HepG2 (cell line): ENCODE measurements around the gene CHRNB2. TPM values are rescaled to one million over a fixed set of nuclear protein-coding genes. Genes with fewer than 3 reads are reported as not detected.

Source experiments
- FOXK1 ChIP-seq: sonication (generic); formaldehyde crosslinking; IDR thresholded peaks from 2 replicates; pipeline ENCODE4 v1.4.0; 2020; ENCODE audit warnings: low read depth, missing genetic modification reagents, borderline replicate concordance
- NCOA2 ChIP-seq: sonication (generic); formaldehyde crosslinking; IDR thresholded peaks from 2 replicates; pipeline ENCODE4 v1.8.0; 2022; ENCODE audit warnings: inconsistent platforms
- NONO ChIP-seq, 2 experiments: fragments of 450-650 bp in 1 of 2; sonication (generic) in 1 of 2; formaldehyde crosslinking in 1 of 2; IDR thresholded peaks in 1 of 2; conservative IDR thresholded peaks in 1 of 2; 2 replicates each; pipeline versions ENCODE4 v1.6.1 to v1.8.0; 2017 to 2022; ENCODE audit warnings: mild to moderate bottlenecking in 1 of 2, missing genetic modification reagents in 1 of 2, moderate library complexity in 1 of 2
- NR2F2 ChIP-seq: IDR thresholded peaks from 2 replicates; pipeline ENCODE4 v1.6.1; 2012; ENCODE audit warnings: low read depth, inconsistent platforms, borderline replicate concordance
- PHF20 ChIP-seq: sonication (generic); formaldehyde crosslinking; IDR thresholded peaks from 2 replicates; pipeline ENCODE4 v1.5.0; 2020; ENCODE audit warnings: mild to moderate bottlenecking, missing genetic modification reagents
- SIX1 ChIP-seq: sonication (generic); formaldehyde crosslinking; IDR thresholded peaks from 2 replicates; pipeline ENCODE4 v1.4.0; 2020; ENCODE audit warnings: missing genetic modification reagents, borderline replicate concordance
- ZNF354B ChIP-seq: sonication (generic); formaldehyde crosslinking; IDR thresholded peaks from 2 replicates; pipeline ENCODE4 v1.8.0; 2022; ENCODE audit warnings: mild to moderate bottlenecking, missing genetic modification reagents
- ZNF383 ChIP-seq: sonication (generic); formaldehyde crosslinking; IDR thresholded peaks from 2 replicates; pipeline ENCODE4 v1.4.0; 2020; ENCODE audit warnings: missing genetic modification reagents, mild to moderate bottlenecking, borderline replicate concordance
- ZNF557 ChIP-seq: sonication (generic); formaldehyde crosslinking; IDR thresholded peaks from 2 replicates; pipeline ENCODE4 v1.4.0; 2020; ENCODE audit warnings: missing genetic modification reagents
- ZNF644 ChIP-seq: IDR thresholded peaks from 2 replicates; pipeline ENCODE4 v1.6.1; 2016; ENCODE audit warnings: low read depth
- ZNF687 ChIP-seq: sonication (generic); formaldehyde crosslinking; IDR thresholded peaks from 2 replicates; pipeline ENCODE4 v1.5.1; 2020; ENCODE audit warnings: mild to moderate bottlenecking, missing genetic modification reagents, moderate library complexity
- ZNF773 ChIP-seq: sonication (generic); formaldehyde crosslinking; IDR thresholded peaks from 2 replicates; pipeline ENCODE4 v1.4.0; 2020; ENCODE audit warnings: missing genetic modification reagents, borderline replicate concordance
- polyA plus RNA-seq, 8 experiments: library from polyadenylated mRNA; depleted of rRNA in 3 of 8; stranded (reverse) in 7 of 8; unstranded in 1 of 8; fragments of >200 nt; fragmentation: Illumina TruSeq in 4 of 8; extraction: Trizol in 4 of 8; gene quantifications; 2 replicates each; pipeline versions ENCODE4 v1.2.1 to v1.2.3, GENCODE V29; 2011 to 2016; ENCODE audit warnings: low read depth in 4 of 8, missing spikeins in 1 of 8, mixed read lengths in 1 of 8; ENCODE audit not compliant: insufficient read depth in 1 of 8
- total RNA-seq, 5 experiments: library from RNA; depleted of rRNA; stranded (reverse); fragments of >200 nt; fragmentation: Illumina TruSeq; extraction: Trizol; gene quantifications; 2 replicates each; pipeline ENCODE4 v1.2.3, GENCODE V29; 2016; ENCODE audit warnings: low read depth in 1 of 5
- TF ChIP-seq, protein P1 (sequence below): sonication (generic); formaldehyde crosslinking; IDR thresholded peaks from 2 replicates; pipeline ENCODE4 v1.8.0; 2022; ENCODE audit warnings: mild to moderate bottlenecking, missing genetic modification reagents; ENCODE audit not compliant: insufficient replicate concordance

CHRNB2 gene
- total and polyA plus RNA-seq, 2 of the 13 experiments (the other 11 are each of a cell fraction or from before 2014, with no cell fraction given), result 0.03 to 0.07 TPM

DNA sequence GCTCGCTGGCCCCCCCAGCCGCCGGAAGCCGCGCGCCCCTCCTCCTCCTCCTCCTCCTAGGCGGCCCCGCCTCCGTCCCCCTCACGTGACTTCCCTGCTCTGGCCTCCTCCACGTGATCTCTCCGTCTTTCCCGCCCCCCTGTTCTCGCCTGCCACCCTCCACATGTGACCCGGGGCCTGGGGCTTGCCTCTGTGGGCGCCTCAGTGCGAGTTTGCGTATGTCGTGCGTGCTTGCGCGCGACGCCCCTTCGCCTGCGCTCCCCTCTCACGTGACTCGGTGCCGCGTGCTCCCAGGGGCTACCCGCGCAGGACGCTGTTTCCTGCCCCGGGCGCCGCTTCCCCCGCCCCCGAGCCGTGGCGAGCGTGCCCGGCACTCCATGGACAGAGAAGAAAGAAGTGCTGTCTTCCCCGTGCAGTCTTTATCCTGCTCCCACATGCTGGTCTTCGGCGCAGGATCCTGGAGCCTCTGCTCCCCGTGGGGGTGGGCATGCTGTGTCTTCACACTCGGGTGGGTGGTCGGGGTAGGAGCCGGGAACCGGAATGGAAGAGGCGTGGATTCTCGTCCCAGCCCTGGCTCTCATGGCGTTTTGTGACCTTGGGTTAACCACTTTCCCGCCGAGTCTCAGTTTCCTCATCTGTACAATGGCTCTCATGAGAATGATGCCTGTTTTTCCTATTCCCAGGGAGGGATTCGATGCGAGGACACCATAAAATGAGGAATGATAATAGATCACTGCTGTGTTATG, 8.7 kb upstream of the CHRNB2 start (continued):
- TF ChIP-seq ZNF687 (CRISPR knock-in tag) (peak; percentile 99), FOXK1 (CRISPR knock-in tag) (peak; percentile 58; the same call in 1 of the 2 replicates), ZNF354B (CRISPR knock-in tag) (peak; percentile 89; the same call in 1 of the 2 replicates), PHF20 (CRISPR knock-in tag) (peak; percentile 81), ZNF383 (no peak), ZNF557 (CRISPR knock-in tag) (peak; percentile 97), NONO (IDR thresholded peaks at IDR 0.05) (no peak), NONO (CRISPR knock-in tag; conservative IDR thresholded peaks at IDR 0.05) (peak; percentile 97), ZNF644 (0 out of 2 replicates have a peak, but pooled peaks have one; percentile 10), ZNF773 (CRISPR knock-in tag) (peak; percentile 94), NCOA2 (CRISPR knock-in tag) (peak; percentile 50; the same call in 1 of the 2 replicates), NR2F2 (no peak), SIX1 (CRISPR knock-in tag) (no peak)
- TF ChIP-seq, protein P1, sequence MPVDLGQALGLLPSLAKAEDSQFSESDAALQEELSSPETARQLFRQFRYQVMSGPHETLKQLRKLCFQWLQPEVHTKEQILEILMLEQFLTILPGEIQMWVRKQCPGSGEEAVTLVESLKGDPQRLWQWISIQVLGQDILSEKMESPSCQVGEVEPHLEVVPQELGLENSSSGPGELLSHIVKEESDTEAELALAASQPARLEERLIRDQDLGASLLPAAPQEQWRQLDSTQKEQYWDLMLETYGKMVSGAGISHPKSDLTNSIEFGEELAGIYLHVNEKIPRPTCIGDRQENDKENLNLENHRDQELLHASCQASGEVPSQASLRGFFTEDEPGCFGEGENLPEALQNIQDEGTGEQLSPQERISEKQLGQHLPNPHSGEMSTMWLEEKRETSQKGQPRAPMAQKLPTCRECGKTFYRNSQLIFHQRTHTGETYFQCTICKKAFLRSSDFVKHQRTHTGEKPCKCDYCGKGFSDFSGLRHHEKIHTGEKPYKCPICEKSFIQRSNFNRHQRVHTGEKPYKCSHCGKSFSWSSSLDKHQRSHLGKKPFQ, result peak; percentile 92
